Stomach (tissue), 9 donors: ENCODE results near the gene FBXO38. TPM values are rescaled to one million over a fixed set of nuclear protein-coding genes. Genes with fewer than 3 reads are reported as not detected.

Source experiments
- DNase-seq, 2 donors: peaks; one replicate each; pipeline versions ENCODE4 v3.0.0 to v3.0.0-alpha.2; 2013 to 2019
- H3K27ac ChIP-seq, 5 donors: fragments of 200-600 bp in 4 of 5; sonication (generic) in 4 of 5; one replicate each; pipeline ENCODE4 v1.5.1; 2013 to 2019; ENCODE audit warnings: mild to moderate bottlenecking in 1 of 5, moderate library complexity in 1 of 5
- H3K27me3 ChIP-seq, 3 donors: fragments of 200-600 bp; sonication (generic); one replicate each; pipeline ENCODE4 v1.5.1; 2017 to 2019; ENCODE audit warnings: mixed run types in 1 of 3
- H3K36me3 ChIP-seq, 4 donors: fragments of 200-600 bp; sonication (generic); 1 replicate in 3 of 4; 2 replicates in 1 of 4; pipeline ENCODE4 v1.5.1; 2016 to 2019
- H3K4me1 ChIP-seq, 4 donors: fragments of 200-600 bp; sonication (generic); one replicate each; pipeline ENCODE4 v1.5.1; 2016 to 2019
- H3K4me3 ChIP-seq, 4 donors: fragments of 200-600 bp; sonication (generic) in 3 of 4; one replicate each; pipeline ENCODE4 v1.5.1; 2016 to 2019; ENCODE audit warnings: mild to moderate bottlenecking in 1 of 4
- H3K9me3 ChIP-seq, 4 donors: fragments of 200-600 bp; sonication (generic); one replicate each; pipeline ENCODE4 v1.5.1; 2016 to 2019
- CTCF ChIP-seq, 7 experiments: fragments of 450-650 bp in 4 of 7; fragments of 200-600 bp in 3 of 7; sonication (generic) in 3 of 7; IDR thresholded peaks; one replicate each; pipeline ENCODE4 v1.5.1; 2016 to 2019; ENCODE audit warnings: antibody characterized with exemption in 7 of 7, control low read depth in 2 of 7, mild to moderate bottlenecking in 1 of 7
- EP300 ChIP-seq: sonication (generic); formaldehyde crosslinking; IDR thresholded peaks from one replicate; pipeline ENCODE4 v1.6.1; 2017; ENCODE audit warnings: antibody characterized with exemption
- POLR2A ChIP-seq, 4 donors: fragments of 450-650 bp; IDR thresholded peaks; one replicate each; pipeline ENCODE4 v1.6.1; 2016; ENCODE audit warnings: antibody characterized with exemption in 4 of 4, control low read depth in 2 of 4, mild to moderate bottlenecking in 1 of 4, moderate library complexity in 1 of 4
- POLR2AphosphoS5 ChIP-seq, 3 donors: sonication (generic); formaldehyde crosslinking; IDR thresholded peaks; one replicate each; pipeline ENCODE4 v1.6.1; 2016; ENCODE audit warnings: antibody characterized with exemption in 3 of 3
- WGBS, 5 donors: extraction: QIAGEN DNeasy Blood & Tissue Kit in 3 of 5; methylation state at CpG; one replicate each; pipeline versions ENCODE4 v1.1.5 to v1.1.7; 2013 to 2018; 5-methylcytosine and 5-hydroxymethylcytosine counted together
- intact Hi-C: fragments of 100-400 bp; cut with DNase I; formaldehyde crosslinking; loops from one replicate; pipeline ENCODE4 v1.15.1; 2023; ENCODE audit warnings: low total_unique reads
- polyA plus RNA-seq, 3 donors: library from polyadenylated mRNA; stranded (reverse); fragments of 200-250 nt; gene quantifications; one replicate each; pipeline ENCODE4 v1.2.3, GENCODE V29; 2013
- total RNA-seq, 5 donors: library from RNA; depleted of rRNA; stranded (reverse); fragments of >200 nt; gene quantifications; one replicate each; pipeline versions ENCODE4 v1.1.0 to v1.2.3, GENCODE V29; 2014 to 2016
- donor health status: healthy with polysubstance abuse.
- donor health status: Bipolar disorder and iron deficiency.
- donor health status: healthy.

Gene FBXO38
- total and polyA plus RNA-seq, 8 donors, result 10.7 to 119 (median 16.6) TPM

DNA sequence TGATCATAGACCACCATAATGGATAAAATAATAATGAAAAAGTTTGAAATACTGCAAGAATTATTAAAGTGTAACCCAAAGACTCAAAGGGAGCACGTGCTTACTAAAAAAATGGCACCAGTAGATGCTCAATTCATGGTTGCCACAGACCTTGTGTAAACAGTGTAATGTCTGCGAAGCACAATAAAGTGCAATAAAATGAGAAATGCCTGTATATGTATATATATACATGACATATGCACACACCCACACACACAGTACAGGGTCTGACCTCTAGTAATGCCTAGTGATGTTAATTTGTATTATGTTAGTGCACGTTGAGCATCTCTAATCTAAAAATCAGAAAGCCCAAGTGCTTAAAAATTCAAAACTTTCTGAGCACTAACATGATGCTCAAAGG lies 52.3 kb downstream of the FBXO38 start:
- TF ChIP-seq POLR2AphosphoS5 (IDR thresholded peaks at IDR 0.05), result no peak
- TF ChIP-seq EP300, result no peak
- no peak for TF ChIP-seq CTCF (IDR thresholded peaks at IDR 0.05)
- no peak for TF ChIP-seq POLR2A (IDR thresholded peaks at IDR 0.05)
- no peak overlapping the region for H3K4me3 ChIP-seq
- H3K4me1 ChIP-seq, result no peaks in the 10 kb centered on the region
- H3K27ac ChIP-seq, result no peak overlapping the region
- no peak for DNase-seq
- H3K36me3 ChIP-seq, result peaks cover 51 to 95% (median 90%) of the 10 kb centered on the region in 4 donors
- H3K9me3 ChIP-seq, result no peaks in the 10 kb centered on the region
- WGBS, 5 donors, result 90 to 97% (median 93%) methylated on average over 3 of the region's 3 CpGs
- H3K27me3 ChIP-seq, result no peaks in the 10 kb centered on the region
- intact Hi-C loops, result no loop called here

- intact Hi-C loops, result no loop called here
- Histone ChIP-seq H3K9me3 (no peaks in the 10 kb centered on the region), H3K36me3 (peaks cover 63 to 99% (median 98%) of the 10 kb centered on the region in 4 donors), H3K4me1 (no peaks in the 10 kb centered on the region), H3K4me3 (no peak overlapping the region), H3K27me3 (no peaks in the 10 kb centered on the region), H3K27ac (no peak overlapping the region)
- WGBS, 5 donors, result 72 to 90% (median 81%) methylated on average over 6 of the region's 6 CpGs
- DNase-seq, result no peak
- TF ChIP-seq CTCF (IDR thresholded peaks at IDR 0.05), result no peak
- no peak for TF ChIP-seq POLR2A (IDR thresholded peaks at IDR 0.05)
Measured at GRCh38 chr5:148437249-148437648, 53.5 kb downstream of the FBXO38 start.

DNA sequence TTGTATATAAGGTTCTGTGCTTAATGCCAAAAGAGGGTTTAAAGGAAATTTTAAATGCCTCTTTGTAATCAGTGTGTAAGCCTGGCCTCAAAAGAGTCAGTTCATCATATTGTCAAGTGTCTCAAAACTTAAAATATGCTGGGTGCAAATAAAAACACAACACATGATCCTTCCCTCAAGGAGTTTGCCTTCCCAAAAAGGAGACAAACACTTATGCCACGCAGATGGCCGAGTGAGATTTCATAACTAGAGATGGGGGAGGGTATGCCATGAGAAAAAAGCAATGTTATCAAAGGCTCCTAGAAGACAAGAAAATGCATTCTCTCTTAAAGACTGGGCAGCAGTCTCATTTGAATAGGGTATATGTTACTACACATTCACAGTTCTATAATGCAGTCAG lies 55.2 kb downstream of the FBXO38 start:
- TF ChIP-seq POLR2A (IDR thresholded peaks at IDR 0.05), result no peak
- TF ChIP-seq EP300, result no peak
- no peak for TF ChIP-seq CTCF (IDR thresholded peaks at IDR 0.05)
- no peak for TF ChIP-seq POLR2AphosphoS5 (IDR thresholded peaks at IDR 0.05)
- H3K36me3 ChIP-seq, result peaks cover 62 to 97% (median 96%) of the 10 kb centered on the region in 4 donors
- H3K27me3 ChIP-seq, result no peaks in the 10 kb centered on the region
- no peaks in the 10 kb centered on the region for H3K4me1 ChIP-seq
- no peak for DNase-seq
- 83 to 96% (median 90%) methylated on average over 2 of the region's 2 CpGs for WGBS, 5 donors
- intact Hi-C loops, result no loop called here
- no peaks in the 10 kb centered on the region for H3K9me3 ChIP-seq
- H3K4me3 ChIP-seq, result no peak overlapping the region
- no peak overlapping the region for H3K27ac ChIP-seq

GRCh38 chr5:148443241-148443640 lies 59.5 kb downstream of the FBXO38 start:
- peaks cover 0 to 4% (median 0%) of the 10 kb centered on the region in 4 donors for H3K4me1 ChIP-seq
- H3K36me3 ChIP-seq, result peaks cover 34 to 55% (median 54%) of the 10 kb centered on the region in 4 donors
- no peak for DNase-seq
- no peaks in the 10 kb centered on the region for H3K27me3 ChIP-seq
- H3K4me3 ChIP-seq, result no peak overlapping the region
- intact Hi-C loops, result loop anchor here (5.0 kb wide), 1 partner anchor 289 kb away; no protein-coding TSS in a partner anchor
- WGBS, 5 donors, result 22 to 45% (median 30%) methylated on average over 1 of the region's 1 CpG
- no peaks in the 10 kb centered on the region for H3K9me3 ChIP-seq
- H3K27ac ChIP-seq, result no peak overlapping the region
- no peak for TF ChIP-seq POLR2A (IDR thresholded peaks at IDR 0.05)
- TF ChIP-seq CTCF (IDR thresholded peaks at IDR 0.05), result no peak
- no peak for TF ChIP-seq POLR2AphosphoS5 (IDR thresholded peaks at IDR 0.05)
- TF ChIP-seq EP300, result no peak
